Measurements from ENCODE around the gene TMEM120A.

Gene TMEM120A

GRCh38 chr7:75957021-75957736 is 37.2 kb downstream of the TMEM120A start:
- DNase-seq (ENCODE audit: low read depth in 2 of 2): no peak

GRCh38 chr7:75955331-75955955 is 39.0 kb downstream of the TMEM120A start:
- DNase-seq (ENCODE audit: low read depth in 2 of 2): no peak

GRCh38 chr7:75953931-75954330 is 40.5 kb downstream of the TMEM120A start:
- no peak for DNase-seq (ENCODE audit: low read depth in 2 of 2)

- DNase-seq (ENCODE audit: low read depth in 2 of 2): no peak
These were observed 41.0 kb downstream of the TMEM120A start for GRCh38 chr7:75953431-75953830.

GRCh38 chr7:75951506-75951905 is 42.9 kb downstream of the TMEM120A start:
- no peak for DNase-seq (ENCODE audit: low read depth in 2 of 2)

GRCh38 chr7:75950111-75950681 is 44.2 kb downstream of the TMEM120A start:
- DNase-seq (ENCODE audit: low read depth in 2 of 2): no peak

GRCh38 chr7:75948179-75948578 is 46.2 kb downstream of the TMEM120A start:
- DNase-seq (ENCODE audit: low read depth in 2 of 2): no peak

- no peak for DNase-seq (ENCODE audit: low read depth in 2 of 2)
These were observed 48.1 kb downstream of the TMEM120A start for GRCh38 chr7:75946207-75946855.

GRCh38 chr7:75945297-75946168 is 48.9 kb downstream of the TMEM120A start:
- DNase-seq (ENCODE audit: low read depth in 2 of 2): no peak

- no peak for DNase-seq (ENCODE audit: low read depth in 2 of 2)
These were observed 49.9 kb downstream of the TMEM120A start for GRCh38 chr7:75944507-75944906.

GRCh38 chr7:75943864-75944263 is 50.5 kb downstream of the TMEM120A start:
- no peak for DNase-seq (ENCODE audit: low read depth in 2 of 2)

- no peak for DNase-seq (ENCODE audit: low read depth in 2 of 2)
These were observed 55.5 kb downstream of the TMEM120A start for GRCh38 chr7:75938921-75939320.

GRCh38 chr7:75937958-75938786 is 56.2 kb downstream of the TMEM120A start:
- DNase-seq (ENCODE audit: low read depth in 2 of 2): no peak
